Esophagus muscularis mucosa (tissue), 3 donors: ENCODE measurements around the gene SNX13.

Experiments
- CTCF ChIP-seq, 3 experiments: fragments of 200-600 bp in 2 of 3; fragments of 450-650 bp in 1 of 3; sonication (generic) in 2 of 3; IDR thresholded peaks; one replicate each; pipeline ENCODE4 v1.5.1; 2017 to 2019; ENCODE audit warnings: antibody characterized with exemption in 3 of 3, mild to moderate bottlenecking in 2 of 3, moderate library complexity in 1 of 3
- POLR2A ChIP-seq: fragments of 450-650 bp; IDR thresholded peaks from one replicate; pipeline ENCODE4 v1.6.1; 2017; ENCODE audit warnings: antibody characterized with exemption, moderate library complexity, mild to moderate bottlenecking, low read depth

DNA sequence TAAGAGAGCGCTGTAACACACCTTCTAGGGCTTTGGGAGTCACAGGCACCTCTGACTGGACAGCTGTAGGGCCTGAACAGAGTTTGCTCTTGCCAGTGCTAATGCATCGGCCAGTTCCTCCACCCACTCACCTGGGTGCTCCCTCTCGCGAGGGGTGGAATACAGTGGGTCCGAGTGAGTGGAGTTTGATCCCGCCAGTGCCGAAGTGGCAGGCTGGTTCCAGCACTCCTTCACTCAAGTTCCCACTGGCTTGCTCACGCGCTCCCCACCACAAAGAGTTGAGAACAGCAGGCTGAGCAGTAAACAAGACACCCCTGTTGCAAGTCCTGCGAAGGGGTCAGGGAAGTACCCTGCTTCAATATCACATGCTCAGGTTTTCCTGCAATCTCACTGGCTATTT lies 91.8 kb downstream of the SNX13 start:
- TF ChIP-seq CTCF (IDR thresholded peaks at IDR 0.05) (no peak), POLR2A (no peak)
